ENCODE data around the gene PTPRM. TPM values are rescaled to one million over a fixed set of nuclear protein-coding genes. Genes with fewer than 3 reads are reported as not detected.
"Not testable (repeated sequence)": the region's sequence is repeated elsewhere in the genome, so short reads cannot be mapped to it uniquely, and the experiment has no call there.

Gene PTPRM
- total and polyA plus RNA-seq, 5 donors from 2014 or later, result 1.1 to 4.6 (median 3.6) TPM

- not testable (repeated sequence) for H3K27me3 Mint-ChIP-seq; H3K9me3 Mint-ChIP-seq; H3K36me3 ChIP-seq (ENCODE audit: control insufficient read depth, insufficient read depth, low read length); ATAC-seq (ENCODE audit: low read depth in 2 of 2); H3K4me3 Mint-ChIP-seq; H3K9me3 ChIP-seq (ENCODE audit: control insufficient read depth in 2 of 2, low read length in 2 of 2); H3K27me3 ChIP-seq (ENCODE audit: control insufficient read depth, insufficient read depth, low read length); H3K4me1 Mint-ChIP-seq; H3K27ac ChIP-seq (ENCODE audit: insufficient read depth, low read length, poor library complexity, severe bottlenecking); H3K36me3 Mint-ChIP-seq; H3K27ac Mint-ChIP-seq; DNase-seq; H3K4me1 ChIP-seq (ENCODE audit: control insufficient read depth, insufficient read depth, low read length, poor library complexity, severe bottlenecking); H3K4me3 ChIP-seq (ENCODE audit: low read depth, low read length)
Observed at GRCh38 chr18:7736526-7736925, 169.4 kb downstream of the PTPRM start.

GRCh38 chr18:7737550-7737949, 170.4 kb downstream of the PTPRM start:
- peaks cover 3% of the 10 kb centered on the region for H3K36me3 Mint-ChIP-seq
- Histone ChIP-seq H3K27me3 (ENCODE audit: control insufficient read depth, insufficient read depth, low read length) (no peaks in the 10 kb centered on the region), H3K36me3 (ENCODE audit: control insufficient read depth, insufficient read depth, low read length) (no peaks in the 10 kb centered on the region), H3K4me1 (ENCODE audit: control insufficient read depth, insufficient read depth, low read length, poor library complexity, severe bottlenecking) (no peaks in the 10 kb centered on the region), H3K27ac (ENCODE audit: insufficient read depth, low read length, poor library complexity, severe bottlenecking) (no peak overlapping the region), H3K4me3 (ENCODE audit: low read depth, low read length) (no peak overlapping the region), H3K9me3 (ENCODE audit: control insufficient read depth in 2 of 2, low read length in 2 of 2) (no peaks in the 10 kb centered on the region)
- no peak overlapping the region for H3K4me3 Mint-ChIP-seq
- no peaks in the 10 kb centered on the region for H3K4me1 Mint-ChIP-seq
- DNase-seq, result no peak
- no peak for ATAC-seq (ENCODE audit: low read depth in 2 of 2)
- H3K9me3 Mint-ChIP-seq, result peaks cover 0 to 10% (median 1%) of the 10 kb centered on the region in 7 donors
- no peaks in the 10 kb centered on the region for H3K27me3 Mint-ChIP-seq
- no peak overlapping the region for H3K27ac Mint-ChIP-seq

GRCh38 chr18:7740821-7741220, 173.7 kb downstream of the PTPRM start:
- Mint-ChIP-seq H3K9me3 (peaks cover 0 to 9% (median 4%) of the 10 kb centered on the region in 7 donors), H3K27ac (no peak overlapping the region), H3K36me3 (peaks cover 3% of the 10 kb centered on the region), H3K27me3 (no peaks in the 10 kb centered on the region), H3K4me3 (no peak overlapping the region), H3K4me1 (peaks cover 0 to 4% (median 0%) of the 10 kb centered on the region in 4 donors)
- DNase-seq, result no peak
- Histone ChIP-seq H3K36me3 (ENCODE audit: control insufficient read depth, insufficient read depth, low read length) (no peaks in the 10 kb centered on the region), H3K4me3 (ENCODE audit: low read depth, low read length) (no peak overlapping the region), H3K27me3 (ENCODE audit: control insufficient read depth, insufficient read depth, low read length) (no peaks in the 10 kb centered on the region), H3K27ac (ENCODE audit: insufficient read depth, low read length, poor library complexity, severe bottlenecking) (no peak overlapping the region), H3K9me3 (ENCODE audit: control insufficient read depth in 2 of 2, low read length in 2 of 2) (no peaks in the 10 kb centered on the region), H3K4me1 (ENCODE audit: control insufficient read depth, insufficient read depth, low read length, poor library complexity, severe bottlenecking) (no peaks in the 10 kb centered on the region)
- ATAC-seq (ENCODE audit: low read depth in 2 of 2), result no peak

GRCh38 chr18:7741640-7742039, 174.5 kb downstream of the PTPRM start:
- Histone ChIP-seq H3K4me1 (ENCODE audit: control insufficient read depth, insufficient read depth, low read length, poor library complexity, severe bottlenecking) (no peaks in the 10 kb centered on the region), H3K4me3 (ENCODE audit: low read depth, low read length) (no peak overlapping the region), H3K36me3 (ENCODE audit: control insufficient read depth, insufficient read depth, low read length) (no peaks in the 10 kb centered on the region), H3K27me3 (ENCODE audit: control insufficient read depth, insufficient read depth, low read length) (no peaks in the 10 kb centered on the region), H3K9me3 (ENCODE audit: control insufficient read depth in 2 of 2, low read length in 2 of 2) (no peaks in the 10 kb centered on the region), H3K27ac (ENCODE audit: insufficient read depth, low read length, poor library complexity, severe bottlenecking) (no peak overlapping the region)
- Mint-ChIP-seq H3K4me1 (peaks cover 0 to 5% (median 0%) of the 10 kb centered on the region in 4 donors), H3K27me3 (no peaks in the 10 kb centered on the region), H3K27ac (no peak overlapping the region), H3K9me3 (peaks cover 2 to 12% (median 4%) of the 10 kb centered on the region in 7 donors), H3K36me3 (peaks cover 3% of the 10 kb centered on the region), H3K4me3 (no peak overlapping the region)
- no peak for DNase-seq
- ATAC-seq (ENCODE audit: low read depth in 2 of 2), result no peak

- Histone ChIP-seq H3K27ac (ENCODE audit: insufficient read depth, low read length, poor library complexity, severe bottlenecking) (no peak overlapping the region), H3K4me3 (ENCODE audit: low read depth, low read length) (no peak overlapping the region), H3K36me3 (ENCODE audit: control insufficient read depth, insufficient read depth, low read length) (no peaks in the 10 kb centered on the region), H3K9me3 (ENCODE audit: control insufficient read depth in 2 of 2, low read length in 2 of 2) (no peaks in the 10 kb centered on the region), H3K27me3 (ENCODE audit: control insufficient read depth, insufficient read depth, low read length) (no peaks in the 10 kb centered on the region), H3K4me1 (ENCODE audit: control insufficient read depth, insufficient read depth, low read length, poor library complexity, severe bottlenecking) (no peaks in the 10 kb centered on the region)
- Mint-ChIP-seq H3K4me3 (no peak overlapping the region), H3K4me1 (peaks cover 0 to 5% (median 0%) of the 10 kb centered on the region in 4 donors), H3K27ac (no peak overlapping the region), H3K27me3 (no peaks in the 10 kb centered on the region), H3K36me3 (peaks cover 3% of the 10 kb centered on the region), H3K9me3 (peaks cover 2 to 12% (median 4%) of the 10 kb centered on the region in 7 donors)
- DNase-seq (no peak), ATAC-seq (ENCODE audit: low read depth in 2 of 2) (no peak)
Observed at GRCh38 chr18:7742224-7742623, 175.1 kb downstream of the PTPRM start.

- Mint-ChIP-seq H3K9me3 (peaks cover 0 to 12% (median 4%) of the 10 kb centered on the region in 7 donors), H3K27ac (no peak overlapping the region)
- H3K4me1 ChIP-seq (ENCODE audit: control insufficient read depth, insufficient read depth, low read length, poor library complexity, severe bottlenecking), result no peaks in the 10 kb centered on the region
Observed at GRCh38 chr18:7743256-7743655, 176.1 kb downstream of the PTPRM start.

GRCh38 chr18:7746106-7746505, 179.0 kb downstream of the PTPRM start:
- no peaks in the 10 kb centered on the region for H3K4me1 ChIP-seq (ENCODE audit: control insufficient read depth, insufficient read depth, low read length, poor library complexity, severe bottlenecking)
- no peak overlapping the region for H3K4me3 ChIP-seq (ENCODE audit: low read depth, low read length)
- no peak overlapping the region for H3K27ac ChIP-seq (ENCODE audit: insufficient read depth, low read length, poor library complexity, severe bottlenecking)
- Mint-ChIP-seq H3K27ac (no peak overlapping the region), H3K27me3 (no peaks in the 10 kb centered on the region), H3K36me3 (no peaks in the 10 kb centered on the region), H3K4me1 (peaks cover 0 to 5% (median 0%) of the 10 kb centered on the region in 4 donors), H3K4me3 (no peak overlapping the region), H3K9me3 (peaks cover 0 to 12% (median 4%) of the 10 kb centered on the region in 7 donors)
- ATAC-seq (ENCODE audit: low read depth in 2 of 2), result no peak
- no peaks in the 10 kb centered on the region for H3K27me3 ChIP-seq (ENCODE audit: control insufficient read depth, insufficient read depth, low read length)
- DNase-seq, result no peak
- H3K9me3 ChIP-seq (ENCODE audit: control insufficient read depth in 2 of 2, low read length in 2 of 2), result no peaks in the 10 kb centered on the region
- no peaks in the 10 kb centered on the region for H3K36me3 ChIP-seq (ENCODE audit: control insufficient read depth, insufficient read depth, low read length)

More at GRCh38 chr18:7743256-7743655, 176.1 kb downstream of the PTPRM start:
- no peak overlapping the region for H3K4me3 Mint-ChIP-seq
- Histone ChIP-seq H3K4me3 (ENCODE audit: low read depth, low read length) (no peak overlapping the region), H3K27ac (ENCODE audit: insufficient read depth, low read length, poor library complexity, severe bottlenecking) (no peak overlapping the region), H3K36me3 (ENCODE audit: control insufficient read depth, insufficient read depth, low read length) (no peaks in the 10 kb centered on the region), H3K9me3 (ENCODE audit: control insufficient read depth in 2 of 2, low read length in 2 of 2) (no peaks in the 10 kb centered on the region), H3K27me3 (ENCODE audit: control insufficient read depth, insufficient read depth, low read length) (no peaks in the 10 kb centered on the region)
- ATAC-seq (ENCODE audit: low read depth in 2 of 2) (no peak), DNase-seq (no peak)
- H3K4me1 Mint-ChIP-seq, result peaks cover 0 to 5% (median 0%) of the 10 kb centered on the region in 4 donors
- H3K36me3 Mint-ChIP-seq, result no peaks in the 10 kb centered on the region
- H3K27me3 Mint-ChIP-seq, result no peaks in the 10 kb centered on the region

GRCh38 chr18:7748251-7749007, 181.3 kb downstream of the PTPRM start:
- H3K9me3 ChIP-seq (ENCODE audit: control insufficient read depth in 2 of 2, low read length in 2 of 2), result no peaks in the 10 kb centered on the region
- no peak overlapping the region for H3K27ac Mint-ChIP-seq
- no peaks in the 10 kb centered on the region for H3K27me3 Mint-ChIP-seq
- no peaks in the 10 kb centered on the region for H3K36me3 Mint-ChIP-seq
- peaks cover 0 to 12% (median 4%) of the 10 kb centered on the region in 7 donors for H3K9me3 Mint-ChIP-seq
- no peak for DNase-seq
- no peaks in the 10 kb centered on the region for H3K4me1 ChIP-seq (ENCODE audit: control insufficient read depth, insufficient read depth, low read length, poor library complexity, severe bottlenecking)
- peaks cover 0 to 5% (median 0%) of the 10 kb centered on the region in 4 donors for H3K4me1 Mint-ChIP-seq
- H3K36me3 ChIP-seq (ENCODE audit: control insufficient read depth, insufficient read depth, low read length), result no peaks in the 10 kb centered on the region
- no peak overlapping the region for H3K4me3 ChIP-seq (ENCODE audit: low read depth, low read length)
- no peak overlapping the region for H3K4me3 Mint-ChIP-seq
- no peak for ATAC-seq (ENCODE audit: low read depth in 2 of 2)
- H3K27me3 ChIP-seq (ENCODE audit: control insufficient read depth, insufficient read depth, low read length), result no peaks in the 10 kb centered on the region
- H3K27ac ChIP-seq (ENCODE audit: insufficient read depth, low read length, poor library complexity, severe bottlenecking), result no peak overlapping the region
